IPS-18a (cell line): Measurements from ENCODE around the gene CHD1L.
"Not testable (repeated sequence)": the region's sequence is repeated elsewhere in the genome, so short reads cannot be mapped to it uniquely, and the experiment has no call there.

Experiments
- H3K27ac ChIP-seq: one replicate; pipeline ENCODE4 v1.5.1; 2013; ENCODE audit warnings: low read length
- H3K27me3 ChIP-seq: one replicate; pipeline ENCODE4 v1.6.1; 2013; ENCODE audit warnings: mild to moderate bottlenecking, low read length; ENCODE audit not compliant: control insufficient read depth, insufficient read depth
- H3K36me3 ChIP-seq: one replicate; pipeline ENCODE4 v1.6.1; 2013; ENCODE audit warnings: low read depth, low read length; ENCODE audit not compliant: control insufficient read depth
- H3K4me1 ChIP-seq: one replicate; pipeline ENCODE4 v1.6.1; 2013; ENCODE audit warnings: low read depth, low read length; ENCODE audit not compliant: control insufficient read depth
- H3K4me3 ChIP-seq: one replicate; pipeline ENCODE4 v1.5.1; 2013; ENCODE audit warnings: low read length
- H3K9ac ChIP-seq: one replicate; pipeline ENCODE4 v1.6.1; 2013; ENCODE audit warnings: mild to moderate bottlenecking, low read length, moderate library complexity
- H3K9me3 ChIP-seq: one replicate; pipeline ENCODE4 v1.6.1; 2013; ENCODE audit warnings: low read depth, low read length; ENCODE audit not compliant: control insufficient read depth

The CHD1L gene

DNA sequence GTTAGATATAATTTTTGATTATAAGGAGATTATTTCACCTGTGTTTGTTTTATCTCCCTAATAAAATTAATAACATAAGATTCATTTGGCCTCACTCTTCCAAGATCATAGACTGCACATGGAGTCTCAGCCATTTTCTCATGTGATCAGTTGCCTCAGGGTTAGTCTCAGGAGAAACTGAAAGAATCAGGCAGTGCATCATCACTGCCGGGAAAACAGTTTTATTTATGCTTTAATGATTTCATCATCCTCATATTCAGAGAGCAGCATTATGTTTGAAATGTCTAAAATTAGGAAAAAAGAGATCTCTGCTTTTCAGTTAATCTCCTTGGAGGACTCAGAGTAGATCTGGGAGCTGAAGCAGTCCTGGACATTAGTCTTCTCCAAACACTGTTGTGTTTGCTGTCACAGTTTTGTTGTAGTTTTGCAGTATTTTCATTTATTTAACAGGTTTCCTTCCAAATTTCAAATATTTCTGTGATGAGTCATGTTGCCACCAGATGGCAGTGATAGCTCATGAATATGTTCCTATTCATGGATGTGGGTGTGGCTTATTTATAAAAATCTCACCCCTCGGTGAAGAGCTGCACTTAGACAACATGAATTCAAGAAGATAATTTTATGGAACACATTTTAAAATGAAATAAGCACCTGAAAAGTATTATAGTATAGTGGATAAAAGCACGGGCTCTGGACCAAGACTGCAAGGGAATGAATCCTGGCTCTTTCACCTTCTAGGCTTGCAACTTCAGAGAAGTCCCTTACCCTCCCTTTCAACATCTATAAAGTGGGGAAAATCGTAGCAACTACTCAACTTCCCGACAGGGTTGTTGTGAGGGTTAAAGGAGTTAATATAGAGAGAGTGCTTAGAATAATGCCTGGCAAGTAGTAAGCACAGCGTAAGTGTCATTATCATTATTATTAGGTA lies 31.2 kb downstream of the CHD1L start:
- no peaks in the 10 kb centered on the region for H3K27me3 ChIP-seq
- H3K9me3 ChIP-seq, result no peaks in the 10 kb centered on the region
- no peak overlapping the region for H3K27ac ChIP-seq
- H3K4me3 ChIP-seq, result no peak overlapping the region
- H3K36me3 ChIP-seq, result peaks cover 63% of the 10 kb centered on the region
- no peak overlapping the region for H3K9ac ChIP-seq
- H3K4me1 ChIP-seq, result no peaks in the 10 kb centered on the region

- Histone ChIP-seq H3K9ac (no peak overlapping the region), H3K4me3 (no peak overlapping the region), H3K27me3 (no peaks in the 10 kb centered on the region), H3K27ac (no peak overlapping the region), H3K9me3 (no peaks in the 10 kb centered on the region), H3K4me1 (no peaks in the 10 kb centered on the region), H3K36me3 (peaks cover 71% of the 10 kb centered on the region)
Measured at GRCh38 chr1:147281950-147282349, 39.5 kb downstream of the CHD1L start.

DNA sequence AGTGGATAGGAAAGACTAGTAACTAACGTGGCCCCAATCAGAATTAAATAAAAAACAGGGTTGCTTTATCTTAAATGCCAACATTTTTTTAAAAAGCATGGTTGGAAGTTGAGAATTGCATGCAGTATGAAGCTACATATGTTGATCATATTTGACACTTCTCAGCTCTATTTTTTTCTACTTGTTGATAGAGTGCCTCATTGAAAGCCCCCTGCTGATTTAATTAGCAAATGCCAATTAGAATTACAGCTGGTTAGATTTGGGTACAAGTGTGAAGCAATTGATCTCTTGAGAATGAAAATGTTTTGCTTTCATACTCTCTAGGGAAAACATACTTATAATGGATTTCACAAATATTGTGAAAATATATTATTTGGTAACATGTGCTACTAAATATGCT lies 40.5 kb downstream of the CHD1L start:
- Histone ChIP-seq H3K9me3 (no peaks in the 10 kb centered on the region), H3K27me3 (no peaks in the 10 kb centered on the region), H3K4me1 (no peaks in the 10 kb centered on the region), H3K9ac (no peak overlapping the region), H3K4me3 (no peak overlapping the region), H3K36me3 (peaks cover 71% of the 10 kb centered on the region), H3K27ac (no peak overlapping the region)

DNA sequence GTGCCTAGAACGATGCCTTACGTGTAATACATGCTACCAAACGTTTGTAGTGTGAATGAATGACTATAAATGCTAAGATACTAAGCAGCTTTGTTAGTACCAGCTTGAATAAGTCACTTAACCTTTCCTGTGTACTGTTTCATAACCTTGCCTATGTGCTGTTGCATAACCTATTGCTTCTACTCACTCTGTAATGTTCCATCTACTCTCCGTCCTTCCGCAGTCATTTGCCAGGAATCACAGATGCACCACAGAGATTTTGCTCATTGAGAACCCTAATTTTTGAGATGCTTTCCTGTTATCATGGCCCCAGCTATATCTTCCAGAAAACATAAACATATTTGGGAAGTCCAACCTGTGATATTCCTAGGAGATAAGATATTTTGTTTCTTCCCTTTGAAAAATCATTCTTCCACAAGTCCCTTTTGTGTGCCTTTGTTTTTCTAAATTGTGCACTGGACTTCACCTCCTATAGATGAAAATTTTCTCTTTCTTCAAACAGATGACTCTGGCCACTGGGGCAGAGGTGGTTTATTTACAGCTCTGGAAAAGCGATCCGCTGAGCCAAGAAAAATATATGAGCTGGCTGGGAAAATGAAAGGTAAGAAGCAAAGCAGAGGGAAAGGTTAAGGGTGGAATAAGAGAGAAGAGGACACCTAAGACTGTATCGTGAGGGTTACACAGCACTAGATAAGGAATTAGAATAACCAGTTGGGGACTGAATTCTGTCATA lies 44.8 kb downstream of the CHD1L start:
- H3K9me3 ChIP-seq, result no peaks in the 10 kb centered on the region
- peaks cover 83% of the 10 kb centered on the region for H3K36me3 ChIP-seq

GRCh38 chr1:147292012-147292411 lies 49.5 kb downstream of the CHD1L start:
- Histone ChIP-seq H3K9me3 (peaks cover 6% of the 10 kb centered on the region), H3K27ac (no peak overlapping the region), H3K36me3 (peaks cover 92% of the 10 kb centered on the region), H3K4me3 (no peak overlapping the region), H3K4me1 (no peaks in the 10 kb centered on the region), H3K9ac (no peak overlapping the region), H3K27me3 (no peaks in the 10 kb centered on the region)

More for the DNA sequence above, 44.8 kb downstream of the CHD1L start:
- Histone ChIP-seq H3K4me3 (no peak overlapping the region), H3K27ac (no peak overlapping the region), H3K9ac (no peak overlapping the region), H3K4me1 (no peaks in the 10 kb centered on the region), H3K27me3 (no peaks in the 10 kb centered on the region)

DNA sequence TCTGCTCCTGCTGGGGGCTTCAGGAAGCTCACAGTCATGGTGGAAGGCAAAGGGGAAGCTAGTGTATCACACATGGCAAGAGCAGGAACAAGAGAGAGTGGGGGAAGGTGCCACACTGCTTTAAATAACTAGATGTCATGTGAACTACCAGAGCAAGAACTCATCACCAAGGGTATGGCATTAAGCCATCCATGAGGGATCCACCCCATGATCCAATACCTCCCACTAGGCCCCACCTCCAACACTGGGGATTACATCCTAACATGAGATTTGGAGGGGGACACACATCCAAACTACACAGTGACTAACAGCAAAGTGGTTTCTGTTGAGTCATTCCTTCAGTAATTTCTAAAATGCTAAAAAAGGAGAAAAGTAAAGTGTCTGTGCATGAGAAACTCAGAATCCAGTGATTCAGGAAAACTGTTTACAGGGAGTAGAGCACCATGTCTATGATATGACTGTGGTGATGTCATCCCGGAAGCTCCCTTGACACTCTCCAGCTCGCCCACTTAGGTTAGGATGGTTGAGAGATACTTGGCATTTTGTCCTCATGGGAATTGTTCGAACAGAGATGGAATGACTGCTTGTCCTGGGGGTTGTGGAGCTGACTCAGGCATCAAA lies 50.3 kb downstream of the CHD1L start:
- no peaks in the 10 kb centered on the region for H3K27me3 ChIP-seq
- H3K9ac ChIP-seq, result no peak overlapping the region
- H3K4me1 ChIP-seq, result no peaks in the 10 kb centered on the region
- H3K27ac ChIP-seq, result no peak overlapping the region
- H3K9me3 ChIP-seq, result peaks cover 13% of the 10 kb centered on the region
- no peak overlapping the region for H3K4me3 ChIP-seq
- H3K36me3 ChIP-seq, result peaks cover 92% of the 10 kb centered on the region

- Histone ChIP-seq H3K27me3 (no peaks in the 10 kb centered on the region), H3K36me3 (peaks cover 56% of the 10 kb centered on the region), H3K27ac (no peak overlapping the region), H3K4me3 (no peak overlapping the region), H3K9ac (no peak overlapping the region), H3K4me1 (no peaks in the 10 kb centered on the region), H3K9me3 (peaks cover 47% of the 10 kb centered on the region)
Measured at GRCh38 chr1:147297438-147297837, 55.0 kb downstream of the CHD1L start.

- peaks cover 53% of the 10 kb centered on the region for H3K9me3 ChIP-seq
- H3K36me3 ChIP-seq, H3K4me1 ChIP-seq, H3K27me3 ChIP-seq, H3K9ac ChIP-seq, H3K4me3 ChIP-seq, H3K27ac ChIP-seq: not testable (repeated sequence)
Measured at GRCh38 chr1:147305803-147306202, 63.3 kb downstream of the CHD1L start.

GRCh38 chr1:147316968-147317367 lies 74.5 kb downstream of the CHD1L start:
- Histone ChIP-seq H3K36me3 (no peaks in the 10 kb centered on the region), H3K27ac (no peak overlapping the region), H3K9me3 (no peaks in the 10 kb centered on the region), H3K9ac (no peak overlapping the region), H3K27me3 (no peaks in the 10 kb centered on the region), H3K4me1 (no peaks in the 10 kb centered on the region), H3K4me3 (no peak overlapping the region)

DNA sequence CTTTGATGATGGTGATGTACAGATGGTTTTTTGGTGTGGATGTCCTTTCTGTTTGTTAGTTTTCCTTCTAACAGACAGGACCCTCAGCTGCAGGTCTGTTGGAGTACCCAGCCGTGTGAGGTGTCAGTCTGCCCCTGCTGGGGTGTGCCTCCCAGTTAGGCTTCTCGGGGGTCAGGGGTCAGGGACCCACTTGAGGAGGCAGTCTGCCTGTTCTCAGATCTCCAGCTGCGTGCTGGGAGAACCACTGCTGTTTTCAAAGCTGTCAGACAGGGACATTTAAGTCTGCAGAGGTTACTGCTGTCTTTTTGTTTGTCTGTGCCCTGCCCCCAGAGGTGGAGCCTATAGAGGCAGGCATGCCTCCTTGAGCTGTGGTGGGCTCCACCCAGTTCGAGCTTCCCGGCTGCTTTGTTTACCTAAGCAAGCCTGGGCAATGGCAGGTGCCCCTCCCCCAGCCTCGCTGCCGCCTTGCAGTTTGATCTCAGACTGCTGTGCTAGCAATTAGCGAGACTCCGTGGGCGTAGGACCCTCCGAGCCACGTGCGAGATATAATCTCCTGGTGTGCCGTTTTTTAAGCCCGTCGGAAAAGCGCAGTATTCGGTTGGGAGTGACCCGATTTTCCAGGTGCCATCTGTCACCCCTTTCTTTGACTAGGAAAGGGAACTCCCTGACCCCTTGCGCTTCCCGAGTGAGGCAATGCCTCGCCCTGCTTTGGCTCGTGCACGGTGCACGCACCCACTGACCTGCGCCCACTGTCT lies 84.6 kb downstream of the CHD1L start:
- not testable (repeated sequence) for H3K9ac ChIP-seq, H3K36me3 ChIP-seq, H3K9me3 ChIP-seq, H3K4me3 ChIP-seq, H3K27ac ChIP-seq, H3K27me3 ChIP-seq, H3K4me1 ChIP-seq

DNA sequence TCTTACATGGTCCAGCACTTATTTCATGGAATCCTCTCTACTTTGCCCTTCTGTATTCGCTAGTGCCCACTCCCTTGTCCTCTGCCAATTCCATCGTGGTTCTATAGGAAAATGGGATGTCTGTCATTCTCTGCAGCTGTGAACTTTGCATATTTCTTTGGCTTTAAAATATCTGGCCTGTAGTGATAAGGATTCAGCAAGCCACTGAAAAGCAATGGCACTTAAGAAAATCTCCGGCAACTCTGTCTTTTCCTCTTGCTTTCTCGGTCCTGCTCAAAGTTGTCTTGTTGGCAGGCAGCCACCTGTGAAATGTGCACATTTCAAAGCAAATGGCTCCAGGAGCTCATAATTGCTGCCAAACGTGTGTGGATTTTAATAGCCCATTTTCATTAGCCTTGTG lies 91.8 kb downstream of the CHD1L start:
- no peak overlapping the region for H3K4me3 ChIP-seq
- no peaks in the 10 kb centered on the region for H3K36me3 ChIP-seq
- H3K9ac ChIP-seq, result no peak overlapping the region
- no peaks in the 10 kb centered on the region for H3K9me3 ChIP-seq
- peaks cover 23% of the 10 kb centered on the region for H3K4me1 ChIP-seq
- no peak overlapping the region for H3K27ac ChIP-seq
- H3K27me3 ChIP-seq, result no peaks in the 10 kb centered on the region
